ENCODE data around the gene CMTM1. TPM values are rescaled to one million over a fixed set of nuclear protein-coding genes. Genes with fewer than 3 reads are reported as not detected.
"Not testable (repeated sequence)": the region's sequence is repeated elsewhere in the genome, so short reads cannot be mapped to it uniquely, and the experiment has no call there.

The CMTM1 gene
- total RNA-seq, 2 donors from 2014 or later = 3.4 to 4.9 TPM

GRCh38 chr16:66581246-66581952 is 15.2 kb downstream of the CMTM1 start:
- DNase-seq (no peak), ATAC-seq (no peak)
- intact Hi-C loops (cut with DNase I, micrococcal nuclease) = no loop called here

GRCh38 chr16:66585481-66586239 is 19.4 kb downstream of the CMTM1 start:
- ATAC-seq = no peak
- DNase-seq = no peak
- intact Hi-C loops (cut with DNase I, micrococcal nuclease) = no loop called here

- intact Hi-C loops (cut with DNase I, micrococcal nuclease) = no loop called here
- no peak for DNase-seq
- ATAC-seq = no peak
Observed at GRCh38 chr16:66587881-66588600, 21.8 kb downstream of the CMTM1 start.

GRCh38 chr16:66588981-66589713 is 22.9 kb downstream of the CMTM1 start:
- intact Hi-C loops (cut with DNase I, micrococcal nuclease) = no loop called here
- DNase-seq = peak; percentile 48 to 56
- ATAC-seq = peak; percentile 64

- intact Hi-C loops (cut with DNase I, micrococcal nuclease) = no loop called here
- DNase-seq = no peak
- no peak for ATAC-seq
Observed at GRCh38 chr16:66590322-66590721, 24.1 kb downstream of the CMTM1 start.

GRCh38 chr16:66591018-66591417 is 24.8 kb downstream of the CMTM1 start:
- ATAC-seq (no peak), DNase-seq (no peak)
- intact Hi-C loops (cut with DNase I, micrococcal nuclease) = no loop called here

GRCh38 chr16:66592241-66592640 is 26.0 kb downstream of the CMTM1 start:
- DNase-seq = no peak
- intact Hi-C loops (cut with DNase I, micrococcal nuclease) = no loop called here

GRCh38 chr16:66592814-66593213 is 26.6 kb downstream of the CMTM1 start:
- DNase-seq (no peak), ATAC-seq (no peak)
- intact Hi-C loops (cut with DNase I, micrococcal nuclease) = no loop called here

More at GRCh38 chr16:66592241-66592640, 26.0 kb downstream of the CMTM1 start:
- ATAC-seq = no peak

GRCh38 chr16:66594739-66595138 is 28.5 kb downstream of the CMTM1 start:
- intact Hi-C loops (cut with DNase I, micrococcal nuclease) = no loop called here
- DNase-seq = no peak
- ATAC-seq = no peak

- DNase-seq; intact Hi-C loops (cut with DNase I, micrococcal nuclease); ATAC-seq: not testable (repeated sequence)
Observed at GRCh38 chr16:66596559-66596958, 30.3 kb downstream of the CMTM1 start.

GRCh38 chr16:66596986-66597848 is 31.0 kb downstream of the CMTM1 start:
- DNase-seq (peak in 1 of 2 donors; percentile 30), ATAC-seq (peak; percentile 37)
- intact Hi-C loops (cut with DNase I, micrococcal nuclease) = no loop called here

GRCh38 chr16:66598111-66598510 is 31.9 kb downstream of the CMTM1 start:
- DNase-seq (no peak), ATAC-seq (no peak)
- intact Hi-C loops (cut with DNase I, micrococcal nuclease) = no loop called here

- intact Hi-C loops (cut with DNase I, micrococcal nuclease) = no loop called here
- no peak for DNase-seq
- no peak for ATAC-seq
Observed at GRCh38 chr16:66599726-66600125, 33.5 kb downstream of the CMTM1 start.

- intact Hi-C loops (cut with DNase I, micrococcal nuclease) = no loop called here
- ATAC-seq (no peak), DNase-seq (no peak)
Observed at GRCh38 chr16:66600477-66600876, 34.2 kb downstream of the CMTM1 start.

GRCh38 chr16:66601471-66601870 is 35.2 kb downstream of the CMTM1 start:
- intact Hi-C loops (cut with DNase I, micrococcal nuclease) = no loop called here
- no peak for ATAC-seq
- no peak for DNase-seq

- DNase-seq (peak; percentile 55 to 66), ATAC-seq (no peak)
- intact Hi-C loops (cut with DNase I, micrococcal nuclease) = no loop called here
Observed at GRCh38 chr16:66603537-66604375, 37.5 kb downstream of the CMTM1 start.

Data from left colon (tissue), 2 donors.